ENCODE measurements around the gene HOXD13.

The HOXD13 gene

GRCh38 chr2:176142281-176142680 is 49.8 kb downstream of the HOXD13 start:
- no peak for FAIRE-seq
- TF ChIP-seq POLR2AphosphoS5 (IDR thresholded peaks at IDR 0.05; ENCODE audit: low read depth, low read length) (no peak), POLR2A (IDR thresholded peaks at IDR 0.05; ENCODE audit: low read depth, low read length) (no peak), TAF1 (IDR thresholded peaks at IDR 0.05; ENCODE audit: borderline replicate concordance, low read depth, low read length) (no peak)

More at GRCh38 chr2:176142281-176142680, 49.8 kb downstream of the HOXD13 start:
- no peak for DNase-seq (ENCODE audit: insufficient read length)

Measured in GM12892 (cell line).